ENCODE measurements around the gene CNOT6.

The CNOT6 gene

GRCh38 chr5:180602481-180603075, 108.4 kb downstream of the CNOT6 start:
- no peak for ATAC-seq
- TF ChIP-seq CSRNP3 (CRISPR knock-in tag; IDR thresholded peaks at IDR 0.05) (no peak), ZFP30 (CRISPR knock-in tag; IDR thresholded peaks at IDR 0.05) (no peak), ESRRG (CRISPR knock-in tag; IDR thresholded peaks at IDR 0.05) (no peak), TOX (CRISPR knock-in tag; IDR thresholded peaks at IDR 0.05; ENCODE audit: borderline replicate concordance) (no peak), CSDC2 (CRISPR knock-in tag; IDR thresholded peaks at IDR 0.05) (no peak), ARNTL (CRISPR knock-in tag; IDR thresholded peaks at IDR 0.05; ENCODE audit: borderline replicate concordance, low read depth) (no peak), SNAI2 (CRISPR knock-in tag; IDR thresholded peaks at IDR 0.05) (no peak)

- no peak for ATAC-seq
Observed at GRCh38 chr5:180603076-180603594, 109.0 kb downstream of the CNOT6 start.

GRCh38 chr5:180604271-180604670, 110.1 kb downstream of the CNOT6 start:
- TF ChIP-seq BACH2 (CRISPR knock-in tag; IDR thresholded peaks at IDR 0.05; ENCODE audit: borderline replicate concordance): no peak
- no peak for TF ChIP-seq CREB5 (CRISPR knock-in tag; IDR thresholded peaks at IDR 0.05; ENCODE audit: low read depth)
- TF ChIP-seq TSHZ2 (CRISPR knock-in tag; IDR thresholded peaks at IDR 0.05): no peak
- TF ChIP-seq ESRRG (CRISPR knock-in tag; IDR thresholded peaks at IDR 0.05): no peak
- no peak for TF ChIP-seq GLIS3 (CRISPR knock-in tag; IDR thresholded peaks at IDR 0.05)
- no peak for TF ChIP-seq ZNF565 (CRISPR knock-in tag; conservative IDR thresholded peaks at IDR 0.05; ENCODE audit: low read depth)
- no peak for TF ChIP-seq TOX (CRISPR knock-in tag; IDR thresholded peaks at IDR 0.05; ENCODE audit: borderline replicate concordance)
- no peak for TF ChIP-seq PPARA (CRISPR knock-in tag; IDR thresholded peaks at IDR 0.05; ENCODE audit: borderline replicate concordance)
- no peak for TF ChIP-seq CSDC2 (CRISPR knock-in tag; IDR thresholded peaks at IDR 0.05)
- TF ChIP-seq CSRNP3 (CRISPR knock-in tag; IDR thresholded peaks at IDR 0.05): no peak
- no peak for TF ChIP-seq ZNF70 (CRISPR knock-in tag; IDR thresholded peaks at IDR 0.05)
- no peak for TF ChIP-seq ZNF8 (CRISPR knock-in tag; IDR thresholded peaks at IDR 0.05)
- TF ChIP-seq ZFP3 (CRISPR knock-in tag; IDR thresholded peaks at IDR 0.05): no peak
- TF ChIP-seq ARNTL (CRISPR knock-in tag; IDR thresholded peaks at IDR 0.05; ENCODE audit: borderline replicate concordance, low read depth): no peak
- TF ChIP-seq OSR1 (CRISPR knock-in tag; IDR thresholded peaks at IDR 0.05): no peak
- ATAC-seq: no peak

More at GRCh38 chr5:180603076-180603594, 109.0 kb downstream of the CNOT6 start:
- no peak for TF ChIP-seq TSHZ2 (CRISPR knock-in tag; IDR thresholded peaks at IDR 0.05)
- no peak for TF ChIP-seq CSDC2 (CRISPR knock-in tag; IDR thresholded peaks at IDR 0.05)
- no peak for TF ChIP-seq GLIS3 (CRISPR knock-in tag; IDR thresholded peaks at IDR 0.05)
- no peak for TF ChIP-seq ZNF8 (CRISPR knock-in tag; IDR thresholded peaks at IDR 0.05)
- no peak for TF ChIP-seq PPARA (CRISPR knock-in tag; IDR thresholded peaks at IDR 0.05; ENCODE audit: borderline replicate concordance)
- TF ChIP-seq POU6F1 (CRISPR knock-in tag; IDR thresholded peaks at IDR 0.05; ENCODE audit: borderline replicate concordance, low read depth): no peak
- TF ChIP-seq ESRRG (CRISPR knock-in tag; IDR thresholded peaks at IDR 0.05): no peak
- TF ChIP-seq TOX (CRISPR knock-in tag; IDR thresholded peaks at IDR 0.05; ENCODE audit: borderline replicate concordance): no peak
